Measurements from ENCODE around the gene C5orf47.
A peak's percentile ranks its signal among the peaks of the same experiment; 100 is the strongest.
"Not testable (repeated sequence)": the region's sequence is repeated elsewhere in the genome, so short reads cannot be mapped to it uniquely, and the experiment has no call there.

The C5orf47 gene

GRCh38 chr5:174008922-174009321, 20.0 kb downstream of the C5orf47 start:
- H3K9me3 ChIP-seq (ENCODE audit: severe bottlenecking) = no peaks in the 10 kb centered on the region
- DNase-seq (ENCODE audit: low spot score) (no peak), ATAC-seq (ENCODE audit: low read depth) (no peak)
- TF ChIP-seq, protein P1, sequence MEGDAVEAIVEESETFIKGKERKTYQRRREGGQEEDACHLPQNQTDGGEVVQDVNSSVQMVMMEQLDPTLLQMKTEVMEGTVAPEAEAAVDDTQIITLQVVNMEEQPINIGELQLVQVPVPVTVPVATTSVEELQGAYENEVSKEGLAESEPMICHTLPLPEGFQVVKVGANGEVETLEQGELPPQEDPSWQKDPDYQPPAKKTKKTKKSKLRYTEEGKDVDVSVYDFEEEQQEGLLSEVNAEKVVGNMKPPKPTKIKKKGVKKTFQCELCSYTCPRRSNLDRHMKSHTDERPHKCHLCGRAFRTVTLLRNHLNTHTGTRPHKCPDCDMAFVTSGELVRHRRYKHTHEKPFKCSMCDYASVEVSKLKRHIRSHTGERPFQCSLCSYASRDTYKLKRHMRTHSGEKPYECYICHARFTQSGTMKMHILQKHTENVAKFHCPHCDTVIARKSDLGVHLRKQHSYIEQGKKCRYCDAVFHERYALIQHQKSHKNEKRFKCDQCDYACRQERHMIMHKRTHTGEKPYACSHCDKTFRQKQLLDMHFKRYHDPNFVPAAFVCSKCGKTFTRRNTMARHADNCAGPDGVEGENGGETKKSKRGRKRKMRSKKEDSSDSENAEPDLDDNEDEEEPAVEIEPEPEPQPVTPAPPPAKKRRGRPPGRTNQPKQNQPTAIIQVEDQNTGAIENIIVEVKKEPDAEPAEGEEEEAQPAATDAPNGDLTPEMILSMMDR (IDR thresholded peaks at IDR 0.05; ENCODE audit: poor library complexity, severe bottlenecking) = no peak
- no peaks in the 10 kb centered on the region for H3K36me3 ChIP-seq (ENCODE audit: low read depth)
- H3K27me3 ChIP-seq (ENCODE audit: insufficient read depth, poor library complexity, severe bottlenecking) = peaks cover 13% of the 10 kb centered on the region
- no peak overlapping the region for H3K4me3 ChIP-seq (ENCODE audit: severe bottlenecking)
- H3K4me1 ChIP-seq (ENCODE audit: insufficient read depth, poor library complexity, severe bottlenecking) = no peaks in the 10 kb centered on the region
- H3K27ac ChIP-seq (ENCODE audit: poor library complexity, severe bottlenecking) = no peak overlapping the region

DNA sequence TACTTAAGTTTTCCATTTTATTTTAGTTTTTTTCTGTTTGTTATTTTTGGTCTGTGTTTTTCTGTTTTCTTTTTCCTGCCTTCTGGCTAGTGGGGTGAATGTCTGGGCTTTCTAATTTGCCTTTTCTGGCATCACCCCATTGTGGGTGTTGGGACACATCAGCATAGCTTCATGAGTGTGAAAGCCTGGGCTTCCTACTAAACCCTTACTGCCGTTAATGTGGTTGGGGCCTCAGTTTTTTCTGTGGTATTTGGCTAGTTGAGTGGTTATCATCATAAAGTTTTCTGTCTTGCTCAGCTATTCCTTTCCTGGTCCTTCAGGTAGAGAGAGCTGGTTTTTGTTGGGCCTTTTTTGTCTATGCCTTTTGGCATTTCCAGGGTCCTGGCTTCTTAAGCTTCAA, 21.4 kb downstream of the C5orf47 start:
- TF ChIP-seq, protein P1 (IDR thresholded peaks at IDR 0.05; ENCODE audit: poor library complexity, severe bottlenecking) = no peak
- H3K27me3 ChIP-seq (ENCODE audit: insufficient read depth, poor library complexity, severe bottlenecking) = peaks cover 4% of the 10 kb centered on the region
- DNase-seq (ENCODE audit: low spot score) (no peak), ATAC-seq (ENCODE audit: low read depth) (no peak)
- H3K9me3 ChIP-seq (ENCODE audit: severe bottlenecking) = no peaks in the 10 kb centered on the region
- no peak overlapping the region for H3K27ac ChIP-seq (ENCODE audit: poor library complexity, severe bottlenecking)
- H3K4me3 ChIP-seq (ENCODE audit: severe bottlenecking) = no peak overlapping the region
- no peaks in the 10 kb centered on the region for H3K36me3 ChIP-seq (ENCODE audit: low read depth)
- no peaks in the 10 kb centered on the region for H3K4me1 ChIP-seq (ENCODE audit: insufficient read depth, poor library complexity, severe bottlenecking)

GRCh38 chr5:174011441-174011840, 22.5 kb downstream of the C5orf47 start:
- Histone ChIP-seq H3K4me1 (ENCODE audit: insufficient read depth, poor library complexity, severe bottlenecking) (no peaks in the 10 kb centered on the region), H3K4me3 (ENCODE audit: severe bottlenecking) (no peak overlapping the region), H3K27ac (ENCODE audit: poor library complexity, severe bottlenecking) (no peak overlapping the region), H3K36me3 (ENCODE audit: low read depth) (no peaks in the 10 kb centered on the region), H3K27me3 (ENCODE audit: insufficient read depth, poor library complexity, severe bottlenecking) (peaks cover 4% of the 10 kb centered on the region), H3K9me3 (ENCODE audit: severe bottlenecking) (no peaks in the 10 kb centered on the region)
- DNase-seq (ENCODE audit: low spot score) (no peak), ATAC-seq (ENCODE audit: low read depth) (no peak)
- TF ChIP-seq, protein P1 (IDR thresholded peaks at IDR 0.05; ENCODE audit: poor library complexity, severe bottlenecking) = no peak

DNA sequence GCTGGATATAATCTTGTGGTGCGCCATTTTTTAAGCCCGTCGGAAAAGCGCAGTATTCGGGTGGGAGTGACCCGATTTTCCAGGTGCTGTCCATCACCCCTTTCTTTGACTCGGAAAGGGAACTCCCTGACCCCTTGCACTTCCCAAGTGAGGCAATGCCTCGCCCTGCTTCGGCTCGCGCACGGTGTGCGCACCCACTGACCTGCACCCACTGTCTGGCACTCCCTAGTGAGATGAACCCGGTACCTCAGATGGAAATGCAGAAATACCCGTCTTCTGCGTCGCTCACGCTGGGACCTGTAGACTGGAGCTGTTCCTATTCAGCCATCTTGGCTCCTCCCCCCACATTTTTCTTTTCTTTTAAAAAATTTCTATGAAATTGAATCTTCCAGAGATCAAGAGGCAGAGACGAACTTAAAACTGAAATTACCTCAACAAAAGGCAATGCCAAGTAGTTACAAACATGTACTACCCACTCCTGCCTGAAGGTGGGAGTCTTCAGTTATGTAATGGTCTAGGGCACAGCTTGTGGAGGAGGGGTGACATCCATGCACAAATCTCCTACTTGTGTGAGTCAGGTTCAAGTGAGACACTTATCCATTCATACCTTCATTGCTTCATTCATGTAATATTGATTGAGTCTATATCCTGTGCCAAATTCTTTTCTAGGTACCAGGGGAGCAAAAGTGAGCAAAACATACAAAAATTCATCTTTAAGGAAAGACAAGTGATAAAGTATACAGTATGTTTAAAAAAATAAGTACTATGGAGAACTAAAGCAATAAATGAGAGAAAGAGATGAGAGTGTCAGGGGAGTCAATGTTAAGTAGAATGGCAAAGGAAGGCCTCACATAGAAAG, 31.3 kb downstream of the C5orf47 start:
- DNase-seq (ENCODE audit: low spot score); H3K4me1 ChIP-seq (ENCODE audit: insufficient read depth, poor library complexity, severe bottlenecking); H3K36me3 ChIP-seq (ENCODE audit: low read depth); H3K4me3 ChIP-seq (ENCODE audit: severe bottlenecking); H3K27ac ChIP-seq (ENCODE audit: poor library complexity, severe bottlenecking); H3K9me3 ChIP-seq (ENCODE audit: severe bottlenecking): not testable (repeated sequence)
- peak; percentile 58; the same call in 1 of the 3 replicates for ATAC-seq (ENCODE audit: low read depth)
- H3K27me3 ChIP-seq (ENCODE audit: insufficient read depth, poor library complexity, severe bottlenecking) = peaks cover 31% of the 10 kb centered on the region
- TF ChIP-seq, protein P1 (IDR thresholded peaks at IDR 0.05; ENCODE audit: poor library complexity, severe bottlenecking) = peak; percentile 67

- TF ChIP-seq, protein P1 (IDR thresholded peaks at IDR 0.05; ENCODE audit: poor library complexity, severe bottlenecking) = no peak
Observed at GRCh38 chr5:174020928-174021304, 31.9 kb downstream of the C5orf47 start.

More at GRCh38 chr5:174020928-174021304, 31.9 kb downstream of the C5orf47 start:
- Histone ChIP-seq H3K36me3 (ENCODE audit: low read depth) (no peaks in the 10 kb centered on the region), H3K27me3 (ENCODE audit: insufficient read depth, poor library complexity, severe bottlenecking) (peaks cover 37% of the 10 kb centered on the region), H3K4me1 (ENCODE audit: insufficient read depth, poor library complexity, severe bottlenecking) (no peaks in the 10 kb centered on the region), H3K4me3 (ENCODE audit: severe bottlenecking) (no peak overlapping the region), H3K9me3 (ENCODE audit: severe bottlenecking) (no peaks in the 10 kb centered on the region), H3K27ac (ENCODE audit: poor library complexity, severe bottlenecking) (no peak overlapping the region)
- DNase-seq (ENCODE audit: low spot score) = no peak
- no peak for ATAC-seq (ENCODE audit: low read depth)
